ENCODE results near the gene PTPRD.

The PTPRD gene

DNA sequence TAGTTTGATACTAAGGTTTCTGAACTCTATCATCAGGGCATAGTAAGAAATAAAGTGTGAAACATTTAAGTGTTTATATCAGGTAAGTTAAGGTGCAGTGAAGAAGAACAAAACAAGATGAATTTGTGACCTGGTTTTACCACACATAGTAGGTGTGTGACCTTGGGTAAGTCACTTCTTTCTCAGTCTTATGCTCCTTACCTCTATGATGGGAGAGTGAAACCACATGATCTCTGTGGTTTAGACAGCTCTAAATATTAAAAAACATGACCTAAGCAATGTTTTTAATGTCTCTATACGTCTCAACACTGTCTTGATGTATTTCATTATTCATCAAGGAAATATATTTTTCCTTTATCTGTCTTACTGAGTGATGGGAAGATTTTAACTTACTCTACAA is 2183.6 kb downstream of the PTPRD start:
- no peak for TF ChIP-seq FOXP2 (optimal IDR thresholded peaks at IDR 0.05; ENCODE audit: borderline replicate concordance, extremely low read depth, extremely low read length, insufficient read depth)
- TF ChIP-seq, protein P1, sequence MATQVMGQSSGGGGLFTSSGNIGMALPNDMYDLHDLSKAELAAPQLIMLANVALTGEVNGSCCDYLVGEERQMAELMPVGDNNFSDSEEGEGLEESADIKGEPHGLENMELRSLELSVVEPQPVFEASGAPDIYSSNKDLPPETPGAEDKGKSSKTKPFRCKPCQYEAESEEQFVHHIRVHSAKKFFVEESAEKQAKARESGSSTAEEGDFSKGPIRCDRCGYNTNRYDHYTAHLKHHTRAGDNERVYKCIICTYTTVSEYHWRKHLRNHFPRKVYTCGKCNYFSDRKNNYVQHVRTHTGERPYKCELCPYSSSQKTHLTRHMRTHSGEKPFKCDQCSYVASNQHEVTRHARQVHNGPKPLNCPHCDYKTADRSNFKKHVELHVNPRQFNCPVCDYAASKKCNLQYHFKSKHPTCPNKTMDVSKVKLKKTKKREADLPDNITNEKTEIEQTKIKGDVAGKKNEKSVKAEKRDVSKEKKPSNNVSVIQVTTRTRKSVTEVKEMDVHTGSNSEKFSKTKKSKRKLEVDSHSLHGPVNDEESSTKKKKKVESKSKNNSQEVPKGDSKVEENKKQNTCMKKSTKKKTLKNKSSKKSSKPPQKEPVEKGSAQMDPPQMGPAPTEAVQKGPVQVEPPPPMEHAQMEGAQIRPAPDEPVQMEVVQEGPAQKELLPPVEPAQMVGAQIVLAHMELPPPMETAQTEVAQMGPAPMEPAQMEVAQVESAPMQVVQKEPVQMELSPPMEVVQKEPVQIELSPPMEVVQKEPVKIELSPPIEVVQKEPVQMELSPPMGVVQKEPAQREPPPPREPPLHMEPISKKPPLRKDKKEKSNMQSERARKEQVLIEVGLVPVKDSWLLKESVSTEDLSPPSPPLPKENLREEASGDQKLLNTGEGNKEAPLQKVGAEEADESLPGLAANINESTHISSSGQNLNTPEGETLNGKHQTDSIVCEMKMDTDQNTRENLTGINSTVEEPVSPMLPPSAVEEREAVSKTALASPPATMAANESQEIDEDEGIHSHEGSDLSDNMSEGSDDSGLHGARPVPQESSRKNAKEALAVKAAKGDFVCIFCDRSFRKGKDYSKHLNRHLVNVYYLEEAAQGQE (IDR thresholded peaks at IDR 0.05; ENCODE audit: insufficient read depth in 1 of 2, low read depth in 2 of 2, low read length in 2 of 2), result no peak
- no peak for TF ChIP-seq POLR2AphosphoS5 (IDR thresholded peaks at IDR 0.05; ENCODE audit: low read depth, low read length)
- no peak for TF ChIP-seq SIN3A (IDR thresholded peaks at IDR 0.05; ENCODE audit: borderline replicate concordance, insufficient read depth, low read length)
- TF ChIP-seq TAF1 (IDR thresholded peaks at IDR 0.05; ENCODE audit: borderline replicate concordance, insufficient read depth, low read length), result no peak

DNA sequence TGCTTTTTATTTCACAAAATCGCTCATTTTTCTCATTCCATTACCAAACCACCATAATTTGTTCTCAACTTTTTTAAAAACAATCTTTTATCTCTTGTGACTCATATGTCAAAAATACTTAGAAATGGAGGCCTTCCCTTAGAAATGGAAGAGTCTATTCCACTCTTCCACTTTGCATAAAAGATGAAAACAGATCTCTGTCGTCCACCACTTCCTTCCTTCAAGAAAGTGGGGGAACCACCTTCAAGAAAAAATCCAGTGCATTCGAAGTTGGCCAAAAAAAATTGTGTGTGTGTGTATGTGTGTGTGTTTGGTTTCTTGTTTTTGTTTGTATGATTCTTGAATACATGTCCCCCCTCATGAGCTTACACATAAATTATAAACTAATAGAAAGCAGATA is 2184.4 kb downstream of the PTPRD start:
- no peak for TF ChIP-seq FOXP2 (optimal IDR thresholded peaks at IDR 0.05; ENCODE audit: borderline replicate concordance, extremely low read depth, extremely low read length, insufficient read depth)
- TF ChIP-seq TAF1 (IDR thresholded peaks at IDR 0.05; ENCODE audit: borderline replicate concordance, insufficient read depth, low read length), result no peak
- TF ChIP-seq POLR2AphosphoS5 (IDR thresholded peaks at IDR 0.05; ENCODE audit: low read depth, low read length), result no peak
- TF ChIP-seq, protein P1 (IDR thresholded peaks at IDR 0.05; ENCODE audit: insufficient read depth in 1 of 2, low read depth in 2 of 2, low read length in 2 of 2), result no peak
- TF ChIP-seq SIN3A (IDR thresholded peaks at IDR 0.05; ENCODE audit: borderline replicate concordance, insufficient read depth, low read length), result no peak

DNA sequence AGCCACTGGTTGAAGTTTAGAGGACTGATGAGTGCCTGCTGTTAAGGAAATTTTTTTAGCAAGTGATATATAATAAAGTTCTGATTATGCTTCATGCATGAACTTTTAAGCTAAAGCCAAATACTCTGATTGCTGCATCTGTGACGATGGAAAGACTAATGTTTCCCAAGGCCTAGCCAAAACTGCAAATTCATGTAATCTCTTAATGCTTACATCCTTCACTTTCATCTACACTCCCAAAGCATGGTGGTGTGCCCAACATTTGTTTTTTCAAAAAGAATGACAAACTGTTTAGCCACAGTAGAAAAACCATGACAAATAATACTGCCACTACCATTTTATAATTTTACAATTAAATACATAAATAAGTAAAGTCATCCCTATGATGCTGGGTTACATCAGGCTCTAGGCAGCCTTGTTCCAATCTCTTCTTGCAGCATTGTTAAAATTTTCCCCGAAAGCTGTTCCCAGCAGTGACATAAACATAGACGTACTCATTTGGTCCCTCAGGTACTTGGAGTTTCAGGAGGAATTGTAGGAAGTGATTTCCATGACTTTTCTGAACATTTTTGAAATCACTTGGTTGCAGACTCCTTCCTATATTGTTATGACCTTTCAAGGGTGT is 2187.9 kb downstream of the PTPRD start:
- TF ChIP-seq POLR2AphosphoS5 (IDR thresholded peaks at IDR 0.05; ENCODE audit: low read depth, low read length), result no peak

DNA sequence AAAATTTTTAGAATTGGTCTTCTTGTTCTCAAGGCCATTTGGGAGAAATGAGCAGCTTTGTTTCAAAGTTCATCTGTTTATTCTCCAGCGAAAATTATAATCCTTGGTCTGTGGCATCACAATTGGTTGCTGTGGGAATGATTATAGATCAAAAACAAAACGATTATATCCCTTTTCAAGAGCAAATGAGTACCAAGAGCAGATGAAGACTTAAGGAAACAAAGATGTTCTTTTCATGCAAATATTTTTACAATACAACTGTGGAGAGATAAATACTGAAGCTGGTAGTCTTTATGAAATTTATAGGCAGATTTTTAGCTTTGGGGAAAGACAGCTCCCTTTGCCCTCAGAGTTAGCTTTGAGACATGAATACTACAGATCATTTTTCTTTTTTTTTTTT is 2192.4 kb downstream of the PTPRD start:
- TF ChIP-seq TAF1 (IDR thresholded peaks at IDR 0.05; ENCODE audit: borderline replicate concordance, insufficient read depth, low read length) (no peak), POLR2AphosphoS5 (IDR thresholded peaks at IDR 0.05; ENCODE audit: low read depth, low read length) (no peak), SIN3A (IDR thresholded peaks at IDR 0.05; ENCODE audit: borderline replicate concordance, insufficient read depth, low read length) (no peak), FOXP2 (optimal IDR thresholded peaks at IDR 0.05; ENCODE audit: borderline replicate concordance, extremely low read depth, extremely low read length, insufficient read depth) (no peak)
- TF ChIP-seq, protein P1 (IDR thresholded peaks at IDR 0.05; ENCODE audit: insufficient read depth in 1 of 2, low read depth in 2 of 2, low read length in 2 of 2), result no peak

DNA sequence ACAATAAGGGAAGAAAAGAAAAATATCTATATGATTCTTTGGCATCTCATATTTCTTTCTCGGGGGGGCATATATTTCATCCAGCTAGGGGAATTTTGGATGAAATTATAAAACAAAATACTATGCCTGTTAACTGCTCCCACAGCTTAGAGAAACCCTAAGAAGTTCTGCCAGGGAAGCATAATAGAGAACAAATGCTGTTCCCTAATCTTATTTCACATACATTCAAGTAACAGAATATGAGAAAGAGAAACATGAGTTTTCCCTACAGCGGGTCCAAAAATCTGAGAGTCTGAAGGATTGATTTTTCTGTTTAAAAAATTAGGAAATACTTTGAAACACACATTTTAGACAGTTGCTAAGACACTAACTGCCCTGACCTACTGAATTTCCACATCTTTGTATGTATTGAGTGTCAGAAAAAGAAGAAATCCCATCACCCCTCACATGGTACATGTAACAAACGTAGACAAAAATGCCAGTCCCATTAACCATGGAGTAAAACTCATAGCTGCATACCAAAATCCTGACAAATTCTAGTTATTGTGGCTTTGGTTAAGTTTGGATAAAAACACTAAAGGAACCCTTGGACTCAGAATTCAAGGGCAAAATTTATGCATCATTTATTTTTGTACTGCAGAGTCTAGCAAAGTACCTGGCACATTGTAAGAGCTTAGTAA is 2193.1 kb downstream of the PTPRD start:
- no peak for TF ChIP-seq TAF1 (IDR thresholded peaks at IDR 0.05; ENCODE audit: borderline replicate concordance, insufficient read depth, low read length)
- TF ChIP-seq SIN3A (IDR thresholded peaks at IDR 0.05; ENCODE audit: borderline replicate concordance, insufficient read depth, low read length), result no peak
- no peak for TF ChIP-seq POLR2AphosphoS5 (IDR thresholded peaks at IDR 0.05; ENCODE audit: low read depth, low read length)
- no peak for TF ChIP-seq FOXP2 (optimal IDR thresholded peaks at IDR 0.05; ENCODE audit: borderline replicate concordance, extremely low read depth, extremely low read length, insufficient read depth)
- TF ChIP-seq, protein P1 (IDR thresholded peaks at IDR 0.05; ENCODE audit: insufficient read depth in 1 of 2, low read depth in 2 of 2, low read length in 2 of 2), result no peak

Data from PFSK-1 (cell line).